Gastroesophageal sphincter (tissue), 3 donors: ENCODE results near the gene SBDS.
"Not testable (repeated sequence)": the region's sequence is repeated elsewhere in the genome, so short reads cannot be mapped to it uniquely, and the experiment has no call there.

Experiments
- CTCF ChIP-seq, 4 experiments: fragments of 200-600 bp in 2 of 4; fragments of 450-650 bp in 2 of 4; sonication (generic) in 1 of 4; IDR thresholded peaks; one replicate each; pipeline ENCODE4 v1.5.1; 2017 to 2019; ENCODE audit warnings: antibody characterized with exemption in 4 of 4, mild to moderate bottlenecking in 2 of 4, moderate library complexity in 2 of 4
- EP300 ChIP-seq: sonication (generic); formaldehyde crosslinking; IDR thresholded peaks from one replicate; pipeline ENCODE4 v1.6.1; 2017; ENCODE audit warnings: antibody characterized with exemption, mild to moderate bottlenecking
- POLR2A ChIP-seq, 2 donors: fragments of 450-650 bp; IDR thresholded peaks; one replicate each; pipeline ENCODE4 v1.6.1; 2017; ENCODE audit warnings: antibody characterized with exemption in 2 of 2, mild to moderate bottlenecking in 2 of 2, moderate library complexity in 1 of 2
- POLR2AphosphoS5 ChIP-seq: sonication (generic); formaldehyde crosslinking; IDR thresholded peaks from one replicate; pipeline ENCODE4 v1.6.1; 2017; ENCODE audit warnings: antibody characterized with exemption

- not testable (repeated sequence) for TF ChIP-seq CTCF (IDR thresholded peaks at IDR 0.05); POLR2A (IDR thresholded peaks at IDR 0.05); EP300; POLR2AphosphoS5
These were observed 1.3 kb downstream of the SBDS start for GRCh38 chr7:66994051-66994450.
